K562 (cell line): ENCODE data around the gene MAPK13. TPM values are rescaled to one million over a fixed set of nuclear protein-coding genes. Genes with fewer than 3 reads are reported as not detected.
A peak's percentile ranks its signal among the peaks of the same experiment; 100 is the strongest.

Experiments
- AFF4 ChIP-seq: sonication (generic); formaldehyde crosslinking; IDR thresholded peaks from 2 replicates; pipeline ENCODE4 v1.8.0; 2023; ENCODE audit warnings: mild to moderate bottlenecking, missing genetic modification reagents
- BRD9 ChIP-seq: fragments of 450-650 bp; IDR thresholded peaks from 2 replicates; pipeline ENCODE4 v1.6.1; 2018; ENCODE audit warnings: low read depth; ENCODE audit not compliant: partially characterized antibody
- CBFB ChIP-seq: sonication (generic); formaldehyde crosslinking; IDR thresholded peaks from 2 replicates; pipeline ENCODE4 v1.4.0; 2020; ENCODE audit warnings: mild to moderate bottlenecking, missing genetic modification reagents
- CCNT2 ChIP-seq: IDR thresholded peaks from 2 replicates; pipeline ENCODE4 v1.6.1; 2011; ENCODE audit warnings: borderline replicate concordance, low read depth, mild to moderate bottlenecking, moderate library complexity, mixed read lengths, low read length; ENCODE audit not compliant: insufficient read length; ENCODE audit errors: extremely low read depth
- CREM ChIP-seq: IDR thresholded peaks from 2 replicates; pipeline ENCODE4 v1.6.1; 2014; ENCODE audit warnings: antibody characterized with exemption, low read depth
- EHMT2 ChIP-seq: fragments of 450-650 bp; IDR thresholded peaks from 2 replicates; pipeline ENCODE4 v1.6.1; 2018; ENCODE audit warnings: antibody characterized with exemption
- ESRRA ChIP-seq: fragments of 450-650 bp; IDR thresholded peaks from 2 replicates; pipeline ENCODE4 v1.6.1; 2014; ENCODE audit warnings: low read depth, mild to moderate bottlenecking, moderate library complexity, borderline replicate concordance
- FOSL1 ChIP-seq: fragments of 200-800 bp; sonication (Bioruptor generic); conservative IDR thresholded peaks from 2 replicates; pipeline ENCODE4 v1.6.1; 2016; ENCODE audit warnings: missing genetic modification characterization, missing compliant biosample characterization
- KAT7 ChIP-seq: sonication (generic); formaldehyde crosslinking; IDR thresholded peaks from 2 replicates; pipeline ENCODE4 v1.8.0; 2022; ENCODE audit warnings: missing genetic modification reagents, mild to moderate bottlenecking, borderline replicate concordance
- KLF16 ChIP-seq: IDR thresholded peaks from 2 replicates; pipeline ENCODE4 v1.6.1; 2016; ENCODE audit warnings: antibody characterized with exemption
- POLR2G ChIP-seq: fragments of 200-400 bp; formaldehyde crosslinking; IDR thresholded peaks from 2 replicates; pipeline ENCODE4 v1.6.1; 2017; ENCODE audit warnings: low read depth, mild to moderate bottlenecking, antibody characterized with exemption, low read length, moderate library complexity
- PPARD ChIP-seq: fragments of 250-450 bp; sonication (Bioruptor Pico); IDR thresholded peaks from 2 replicates; pipeline ENCODE4 v1.8.0; 2022; ENCODE audit warnings: inconsistent platforms, mild to moderate bottlenecking, moderate library complexity
- PRDM10 ChIP-seq: fragments of 450-650 bp; IDR thresholded peaks from 2 replicates; pipeline ENCODE4 v1.6.1; 2018; ENCODE audit not compliant: partially characterized antibody
- SFPQ ChIP-seq: fragments of 200-400 bp; formaldehyde crosslinking; IDR thresholded peaks from 2 replicates; pipeline ENCODE4 v1.6.1; 2017; ENCODE audit warnings: mild to moderate bottlenecking, low read depth, low read length, moderate library complexity
- SMARCE1 ChIP-seq: fragments of 450-650 bp; IDR thresholded peaks from 2 replicates; pipeline ENCODE4 v1.7.1; 2016; ENCODE audit warnings: mild to moderate bottlenecking
- TBL1XR1 ChIP-seq, 2 experiments: IDR thresholded peaks; 2 replicates each; pipeline ENCODE4 v1.6.1; 2012; ENCODE audit warnings: improper control_type of control experiment in 2 of 2, low read length in 2 of 2, mild to moderate bottlenecking in 1 of 2
- ZNF134 ChIP-seq: fragments of 250-450 bp; sonication (Bioruptor Pico); conservative IDR thresholded peaks from 2 replicates; pipeline ENCODE4 v1.4.0; 2020
- ZNF263 ChIP-seq: sonication (generic); formaldehyde crosslinking; IDR thresholded peaks from 2 replicates; pipeline ENCODE4 v1.8.0; 2022; ENCODE audit warnings: mild to moderate bottlenecking, missing genetic modification reagents, borderline replicate concordance
- polyA plus RNA-seq, 8 experiments: library from polyadenylated mRNA; depleted of rRNA in 4 of 8; stranded (reverse) in 5 of 8; unstranded in 3 of 8; fragments of >200 nt; fragmentation: Nextera tagmentation in 2 of 8; fragmentation: Illumina TruSeq in 1 of 8; extraction: Ambion mirVana in 2 of 8; extraction: Trizol in 1 of 8; gene quantifications; 2 replicates each; pipeline versions ENCODE4 v1.2.1 to v1.2.3, GENCODE V29; 2011 to 2014; ENCODE audit warnings: inconsistent platforms in 1 of 8, missing spikeins in 1 of 8
- total RNA-seq, 7 experiments: library from RNA; depleted of rRNA in 6 of 7; stranded (reverse); fragments of >200 nt in 6 of 7; fragmentation: Illumina TruSeq in 2 of 7; extraction: Trizol in 2 of 7; gene quantifications; 2 replicates each; pipeline versions ENCODE4 v1.2.1 to v1.2.3, GENCODE V29; 2011 to 2021; ENCODE audit warnings: low replicate concordance in 1 of 7

MAPK13 gene
- total and polyA plus RNA-seq, 9 of the 15 experiments (the other 6 are each of a cell fraction or from before 2014, with no cell fraction given) = 0.03 to 2.3 (median 0.48) TPM; not detected in 1

- TF ChIP-seq SFPQ (no peak), PPARD (no peak), ZNF263 (no peak), KLF16 (peak; percentile 19; the same call in 1 of the 2 replicates), SMARCE1 (peak; percentile 80), CBFB (CRISPR knock-in tag) (peak; percentile 79; the same call in 1 of the 2 replicates), EHMT2 (no peak), ZNF134 (CRISPR knock-in tag) (no peak), CCNT2 (peak; percentile 66), BRD9 (peak; percentile 100), PRDM10 (no peak), CREM (peak; percentile 25; the same call in 1 of the 2 replicates), AFF4 (CRISPR knock-in tag) (no peak), KAT7 (CRISPR knock-in tag) (no peak), POLR2G (0 out of 2 replicates have a peak, but pooled peaks have one; percentile 23), ESRRA (peak; percentile 57; the same call in 1 of the 2 replicates), TBL1XR1 (IDR thresholded peaks at IDR 0.05; ENCODE audit: low read length in 2 of 2) (0 out of 4 replicates have a peak, but pooled peaks of 1 of the 2 experiments have one; percentile 10), FOSL1 (tag) (0 out of 2 replicates have a peak, but pooled peaks have one; percentile 26)
These were observed 8.4 kb upstream of the MAPK13 start (continued) for GRCh38 chr6:36121787-36122494.
